ENCODE measurements around the gene C11orf65. TPM values are rescaled to one million over a fixed set of nuclear protein-coding genes. Genes with fewer than 3 reads are reported as not detected.
A peak's percentile ranks its signal among the peaks of the same experiment; 100 is the strongest.

Gene C11orf65
- 1.9 TPM in 1 of 2 replicates, not detected in the other for total RNA-seq (2014; rRNA removed; shearing (Covaris generic))

DNA sequence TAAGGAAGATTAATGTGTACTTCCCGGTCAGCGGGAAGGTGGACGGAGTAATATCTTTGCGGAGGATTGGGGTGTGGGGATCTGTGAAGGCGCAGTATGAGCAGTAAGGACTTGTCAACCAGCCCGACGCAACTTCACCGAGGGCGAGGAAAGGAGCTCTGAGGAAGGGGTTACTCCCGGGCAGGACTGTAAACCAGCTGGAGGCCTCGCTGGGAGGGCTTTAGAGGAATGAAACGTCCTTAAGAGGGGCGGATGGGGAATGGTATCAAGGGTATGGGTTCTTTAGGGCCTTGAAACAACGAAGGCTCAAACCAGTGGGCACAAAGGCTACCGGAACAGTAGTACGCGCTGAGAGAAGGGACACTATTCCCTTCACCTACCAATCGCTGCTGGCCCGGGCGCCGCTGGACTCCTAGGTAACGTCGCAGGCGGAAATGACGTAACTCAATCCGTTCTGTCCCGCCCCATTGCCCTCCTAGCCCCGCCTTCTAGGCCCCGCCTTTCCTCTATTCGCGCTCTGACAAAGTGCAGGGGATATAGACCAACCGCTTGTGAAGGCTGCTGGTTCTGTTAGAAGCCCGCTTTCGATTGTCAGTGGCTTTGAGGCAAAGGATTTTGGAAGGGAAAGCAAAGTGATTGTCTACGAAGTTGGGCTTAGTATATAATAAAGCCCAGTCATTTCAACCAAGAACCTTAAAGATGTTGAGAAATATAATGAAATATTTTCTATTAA is at the start of gene C11orf65:
C11orf65 (minus strand) TSS at position 439 of the 733 bp plus-strand sequence. CDS start 5,970 bp downstream, outside the sequence.
- DNase-seq (ENCODE audit: low read depth), result peak; percentile 97

DNA sequence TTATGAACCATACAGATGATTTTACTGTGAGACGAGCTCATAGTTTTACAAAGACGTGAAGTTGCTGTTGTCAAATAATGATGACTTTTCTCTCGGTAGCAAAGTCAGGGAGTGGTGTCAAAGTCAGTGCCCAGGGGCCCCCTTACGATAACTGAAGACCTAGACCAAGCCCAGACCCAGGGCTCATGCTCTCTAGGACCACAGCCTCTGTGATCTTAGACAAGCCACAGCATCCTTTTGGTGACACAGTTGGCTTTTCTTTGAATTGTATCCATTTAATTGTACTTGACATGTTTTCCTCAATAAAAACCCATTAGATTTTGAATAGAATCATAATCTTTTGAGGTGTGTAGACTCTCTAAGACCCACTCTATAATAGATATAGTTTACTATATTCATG is 48.8 kb upstream of the C11orf65 start:
- DNase-seq (ENCODE audit: low read depth), result no peak

DNA sequence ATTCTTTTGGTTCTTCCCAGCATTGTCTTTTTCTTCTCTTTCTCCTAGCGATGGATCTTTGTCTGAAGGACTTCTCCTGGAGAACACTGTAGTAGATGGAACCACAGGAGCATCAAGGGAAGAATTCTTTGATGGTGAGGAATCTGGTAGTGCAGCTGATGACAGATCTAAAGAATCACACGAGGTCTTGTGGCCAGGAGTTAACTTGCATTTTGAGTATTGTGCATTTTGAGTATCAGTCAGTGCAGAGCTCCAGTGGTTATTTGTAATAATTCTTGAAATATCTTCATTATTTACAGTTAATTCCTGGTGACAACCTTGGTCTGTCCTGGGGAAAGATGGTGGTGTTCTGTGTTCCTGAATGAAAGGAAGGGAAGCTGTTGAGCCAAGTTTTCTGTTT is 45.4 kb upstream of the C11orf65 start:
- DNase-seq (ENCODE audit: low read depth), result no peak

DNA sequence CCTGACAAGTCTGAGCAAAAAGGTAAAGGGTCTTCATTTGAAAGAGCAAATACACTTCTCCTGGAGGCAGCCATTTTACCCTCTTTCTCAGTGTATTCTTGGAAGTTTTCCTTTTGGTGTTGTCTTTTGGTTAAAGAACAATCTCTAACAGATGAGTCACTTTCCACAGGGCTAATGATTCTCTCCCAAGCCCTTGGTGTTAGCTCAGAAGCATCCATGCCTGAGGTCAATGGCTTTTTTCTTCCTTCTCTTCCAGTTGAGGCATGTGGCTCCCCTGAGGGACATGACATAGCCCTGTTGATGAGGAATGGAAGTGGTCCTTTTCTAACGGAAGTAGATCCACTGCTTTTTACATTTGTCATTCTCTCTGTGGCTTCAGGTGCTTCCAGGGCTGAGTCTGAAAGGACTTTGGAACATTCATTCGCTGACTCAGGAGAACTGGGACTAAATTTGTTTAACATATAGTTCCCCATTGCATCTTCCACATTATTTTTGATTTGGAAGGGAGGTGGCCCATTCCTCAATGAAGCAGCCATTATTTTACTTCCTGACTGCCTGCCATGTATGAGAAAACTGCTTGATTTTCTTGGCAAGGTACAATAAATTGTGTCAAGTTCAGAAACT is 44.6 kb upstream of the C11orf65 start:
- peak; percentile 95 for DNase-seq (ENCODE audit: low read depth)

- no peak for DNase-seq (ENCODE audit: low read depth)
Measured at GRCh38 chr11:108508653-108509593, 41.6 kb upstream of the C11orf65 start.

GRCh38 chr11:108501396-108501795 is 34.1 kb upstream of the C11orf65 start:
- peak; percentile 53 for DNase-seq (ENCODE audit: low read depth)

- DNase-seq (ENCODE audit: low read depth), result peak; percentile 11
Measured at GRCh38 chr11:108500721-108501120, 33.4 kb upstream of the C11orf65 start.

GRCh38 chr11:108500169-108500568 is 32.8 kb upstream of the C11orf65 start:
- no peak for DNase-seq (ENCODE audit: low read depth)

DNA sequence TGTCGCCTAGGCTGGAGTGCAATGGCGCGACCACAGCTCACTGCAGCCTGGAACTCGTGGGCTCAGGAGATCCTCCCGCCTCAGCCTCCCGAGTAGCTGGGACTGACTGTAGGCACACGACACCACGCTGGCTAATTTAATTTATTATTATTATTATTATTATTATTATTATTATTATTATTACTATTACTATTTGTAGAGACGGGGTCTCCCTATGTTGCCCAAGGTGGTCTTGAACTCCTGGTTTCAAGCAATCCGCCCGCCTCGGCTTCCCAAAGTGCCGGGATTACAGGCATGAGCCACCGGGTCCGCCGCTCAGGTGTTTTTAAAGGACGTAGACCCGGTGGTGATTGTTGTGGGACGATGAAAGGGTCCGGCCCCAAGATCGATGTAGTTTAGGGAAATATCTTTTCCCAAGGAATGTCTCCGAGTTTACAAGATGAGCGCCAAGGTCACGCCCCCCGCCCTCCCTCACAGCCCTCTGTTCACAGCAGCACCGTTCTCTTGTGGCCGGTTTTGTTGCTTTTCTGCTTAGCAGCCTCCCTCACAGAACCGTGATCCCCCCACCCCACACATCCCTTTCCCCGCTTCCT is 31.6 kb upstream of the C11orf65 start:
- DNase-seq (ENCODE audit: low read depth), result no peak

GRCh38 chr11:108498046-108498815 is 30.9 kb upstream of the C11orf65 start, which contains the start of gene POGLUT3:
Gene POGLUT3 (minus strand): TSS chr11:108498384. CDS start chr11:108498366, 18 bp downstream.
- DNase-seq (ENCODE audit: low read depth), result peak; percentile 67

DNA sequence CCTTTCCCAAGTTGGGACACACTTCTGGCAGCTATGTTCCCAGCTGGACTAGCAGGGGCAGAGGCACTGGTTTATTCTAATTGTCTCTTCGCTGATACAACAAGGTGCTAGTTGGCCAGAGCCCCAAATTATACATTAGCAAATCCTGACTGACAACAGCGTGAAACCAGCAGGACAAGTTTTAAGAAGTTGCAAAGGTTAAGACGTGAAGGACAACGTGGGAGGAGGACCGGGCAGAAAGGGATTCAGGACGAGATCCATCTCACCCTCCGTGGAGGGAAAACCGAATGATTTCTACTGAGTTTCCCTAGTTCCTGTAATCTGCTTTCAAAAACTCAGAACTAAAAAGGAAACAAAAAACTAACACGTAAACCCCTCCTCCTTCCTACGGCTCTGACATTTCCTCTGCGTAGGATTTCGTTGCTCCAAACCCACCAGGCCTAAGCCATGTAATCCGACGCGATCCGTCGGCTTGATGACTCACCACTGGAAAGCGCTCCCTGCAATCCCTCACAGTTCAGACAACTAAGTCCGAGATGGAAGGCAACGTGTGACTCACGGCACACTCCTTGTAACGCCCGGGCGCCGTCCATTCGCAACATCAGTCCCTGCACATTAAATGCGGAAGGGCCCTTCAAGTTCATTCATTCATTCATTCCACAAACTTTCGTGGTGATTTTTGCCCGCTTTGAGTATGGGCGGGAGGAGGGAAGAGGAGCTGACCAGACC is 30.2 kb upstream of the C11orf65 start:
- peak; percentile 99 for DNase-seq (ENCODE audit: low read depth)

GRCh38 chr11:108496643-108497256 is 29.4 kb upstream of the C11orf65 start:
- DNase-seq (ENCODE audit: low read depth), result peak; percentile 20

DNA sequence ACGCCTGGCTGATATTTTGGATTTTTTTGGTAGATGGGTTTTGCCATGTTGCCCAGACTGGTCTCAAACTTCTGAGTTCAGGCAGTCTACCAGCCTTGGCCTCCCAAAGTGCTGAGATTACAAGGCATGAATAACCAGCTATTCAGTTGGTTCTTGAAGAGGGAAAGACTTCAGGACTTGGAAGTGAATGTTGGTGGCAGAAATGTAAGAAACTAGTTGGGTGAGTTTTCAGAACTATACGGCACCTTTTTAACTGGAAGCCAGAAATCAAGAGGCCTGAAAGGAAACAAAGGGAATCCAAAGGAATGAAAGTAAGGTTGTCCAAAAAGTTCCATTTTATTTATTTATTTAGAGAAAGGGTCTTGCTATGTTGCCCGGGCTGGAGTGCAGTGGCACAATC is 28.0 kb upstream of the C11orf65 start:
- no peak for DNase-seq (ENCODE audit: low read depth)

- no peak for DNase-seq (ENCODE audit: low read depth)
Measured at GRCh38 chr11:108494182-108494581, 26.9 kb upstream of the C11orf65 start.

DNA sequence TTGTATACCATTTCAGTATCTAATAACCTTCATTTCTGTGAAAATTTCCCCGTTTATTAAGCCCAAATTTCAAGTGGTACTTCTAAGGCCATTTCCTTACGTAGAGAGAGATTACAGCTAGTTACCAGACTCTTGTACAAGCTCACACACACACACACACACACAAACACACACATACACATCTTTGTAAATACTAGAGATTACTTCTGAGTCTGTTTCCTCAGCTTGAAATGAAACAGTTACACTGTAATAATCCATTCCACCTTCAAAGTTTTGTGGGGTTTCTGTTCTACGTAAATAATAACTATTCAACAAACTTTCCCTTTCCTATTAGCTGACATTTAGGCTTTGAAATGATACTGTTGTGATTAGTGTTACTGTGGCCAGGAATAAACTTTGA is 24.6 kb upstream of the C11orf65 start:
- DNase-seq (ENCODE audit: low read depth), result no peak

DNA sequence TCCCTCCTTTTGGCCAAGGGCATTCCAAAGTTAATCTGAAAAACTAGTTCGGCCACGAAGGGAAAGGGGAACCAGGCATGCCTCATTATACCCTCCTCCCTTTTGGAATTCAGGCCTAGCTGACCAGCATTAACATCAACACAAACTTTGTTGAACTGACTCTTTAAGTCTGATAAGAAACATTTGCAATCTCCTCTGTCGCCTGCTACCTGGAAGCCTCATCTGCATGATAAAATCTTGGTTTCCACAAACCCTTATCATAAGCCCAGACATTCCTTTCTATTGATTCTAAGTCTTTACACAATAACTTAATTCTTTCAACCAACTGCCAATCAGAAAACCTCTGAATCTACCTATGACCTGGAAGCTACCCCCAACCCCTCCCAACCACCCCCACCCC is 19.5 kb upstream of the C11orf65 start:
- no peak for DNase-seq (ENCODE audit: low read depth)

GRCh38 chr11:108486331-108486730 is 19.0 kb upstream of the C11orf65 start:
- no peak for DNase-seq (ENCODE audit: low read depth)

GRCh38 chr11:108483163-108483562 is 15.8 kb upstream of the C11orf65 start:
- DNase-seq (ENCODE audit: low read depth), result peak; percentile 65

DNA sequence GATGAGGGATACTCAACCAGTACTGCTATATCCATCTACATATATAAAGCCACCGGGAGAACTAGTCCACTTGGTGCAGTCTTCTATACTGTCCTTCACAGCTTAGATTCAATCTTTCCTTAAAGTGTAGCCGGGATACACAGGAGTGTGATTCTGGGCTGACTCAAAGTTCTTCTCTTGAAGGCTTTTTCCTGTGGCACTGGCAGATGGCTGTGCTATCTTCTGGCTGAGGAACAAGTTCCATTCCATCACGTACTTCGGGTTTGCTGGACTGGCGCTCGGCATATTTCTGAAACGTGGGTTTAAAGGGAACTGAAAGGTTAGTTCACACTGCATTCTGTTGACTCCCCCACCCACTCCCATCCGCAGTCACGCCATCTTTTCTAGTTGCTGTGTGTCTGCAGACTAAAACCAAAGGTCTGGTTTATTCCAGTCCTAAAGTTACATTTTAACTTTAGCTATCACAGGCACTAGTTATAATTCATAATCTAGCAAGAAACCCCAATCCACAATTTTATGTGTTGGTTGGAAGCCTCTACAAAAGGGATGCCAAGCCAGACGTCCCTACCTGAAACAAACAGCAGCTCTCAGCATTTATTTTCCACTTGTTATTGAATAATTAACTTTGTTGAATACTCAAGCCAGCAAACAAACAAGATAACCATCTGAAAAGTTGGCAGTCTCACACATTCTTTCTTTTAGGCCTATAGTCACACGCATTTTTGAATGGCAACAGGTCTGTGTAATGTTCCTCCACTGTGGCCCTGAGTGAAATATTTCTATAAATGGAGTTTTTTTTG is 7.5 kb upstream of the C11orf65 start:
- no peak for DNase-seq (ENCODE audit: low read depth)

Measured in M059J (cell line).